ENCODE measurements around the gene CHCHD6. TPM values are rescaled to one million over a fixed set of nuclear protein-coding genes. Genes with fewer than 3 reads are reported as not detected.
A peak's percentile ranks its signal among the peaks of the same experiment; 100 is the strongest.

The CHCHD6 gene
- total RNA-seq, 1 donor = 10.9 TPM

GRCh38 chr3:126984391-126985131 lies 280.5 kb downstream of the CHCHD6 start:
- peak overlapping the region; percentile 76 for H3K4me2 ChIP-seq (ENCODE audit: insufficient read depth, low read length)
- H4K20me1 ChIP-seq (ENCODE audit: insufficient read depth, low read length) = peaks cover 55% of the 10 kb centered on the region
- H3K79me2 ChIP-seq (ENCODE audit: insufficient read depth, low read length) = peaks cover 61% of the 10 kb centered on the region
- H2AFZ ChIP-seq (ENCODE audit: low read length) = no peak overlapping the region
- DNase-seq (ENCODE audit: insufficient read length, low spot score, missing footprints) = peak; percentile 89
- no peaks in the 10 kb centered on the region for H3K27me3 ChIP-seq (ENCODE audit: insufficient read depth, low read length)
- peak overlapping the region; percentile 53 for H3K27ac ChIP-seq (ENCODE audit: low read depth, low read length)
- H3K9me3 ChIP-seq (ENCODE audit: low read depth, low read length) = no peaks in the 10 kb centered on the region
- H3K4me3 ChIP-seq (ENCODE audit: insufficient read depth, low read length) = peak overlapping the region; percentile 83
- H3K4me1 ChIP-seq (ENCODE audit: insufficient read depth, low read length) = peaks cover 23% of the 10 kb centered on the region
- H3K36me3 ChIP-seq (ENCODE audit: insufficient read depth, low read length) = peaks cover 7% of the 10 kb centered on the region
- TF ChIP-seq, protein P1, sequence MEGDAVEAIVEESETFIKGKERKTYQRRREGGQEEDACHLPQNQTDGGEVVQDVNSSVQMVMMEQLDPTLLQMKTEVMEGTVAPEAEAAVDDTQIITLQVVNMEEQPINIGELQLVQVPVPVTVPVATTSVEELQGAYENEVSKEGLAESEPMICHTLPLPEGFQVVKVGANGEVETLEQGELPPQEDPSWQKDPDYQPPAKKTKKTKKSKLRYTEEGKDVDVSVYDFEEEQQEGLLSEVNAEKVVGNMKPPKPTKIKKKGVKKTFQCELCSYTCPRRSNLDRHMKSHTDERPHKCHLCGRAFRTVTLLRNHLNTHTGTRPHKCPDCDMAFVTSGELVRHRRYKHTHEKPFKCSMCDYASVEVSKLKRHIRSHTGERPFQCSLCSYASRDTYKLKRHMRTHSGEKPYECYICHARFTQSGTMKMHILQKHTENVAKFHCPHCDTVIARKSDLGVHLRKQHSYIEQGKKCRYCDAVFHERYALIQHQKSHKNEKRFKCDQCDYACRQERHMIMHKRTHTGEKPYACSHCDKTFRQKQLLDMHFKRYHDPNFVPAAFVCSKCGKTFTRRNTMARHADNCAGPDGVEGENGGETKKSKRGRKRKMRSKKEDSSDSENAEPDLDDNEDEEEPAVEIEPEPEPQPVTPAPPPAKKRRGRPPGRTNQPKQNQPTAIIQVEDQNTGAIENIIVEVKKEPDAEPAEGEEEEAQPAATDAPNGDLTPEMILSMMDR (IDR thresholded peaks at IDR 0.05; ENCODE audit: extremely low read depth, low read depth, low read length) = no peak

DNA sequence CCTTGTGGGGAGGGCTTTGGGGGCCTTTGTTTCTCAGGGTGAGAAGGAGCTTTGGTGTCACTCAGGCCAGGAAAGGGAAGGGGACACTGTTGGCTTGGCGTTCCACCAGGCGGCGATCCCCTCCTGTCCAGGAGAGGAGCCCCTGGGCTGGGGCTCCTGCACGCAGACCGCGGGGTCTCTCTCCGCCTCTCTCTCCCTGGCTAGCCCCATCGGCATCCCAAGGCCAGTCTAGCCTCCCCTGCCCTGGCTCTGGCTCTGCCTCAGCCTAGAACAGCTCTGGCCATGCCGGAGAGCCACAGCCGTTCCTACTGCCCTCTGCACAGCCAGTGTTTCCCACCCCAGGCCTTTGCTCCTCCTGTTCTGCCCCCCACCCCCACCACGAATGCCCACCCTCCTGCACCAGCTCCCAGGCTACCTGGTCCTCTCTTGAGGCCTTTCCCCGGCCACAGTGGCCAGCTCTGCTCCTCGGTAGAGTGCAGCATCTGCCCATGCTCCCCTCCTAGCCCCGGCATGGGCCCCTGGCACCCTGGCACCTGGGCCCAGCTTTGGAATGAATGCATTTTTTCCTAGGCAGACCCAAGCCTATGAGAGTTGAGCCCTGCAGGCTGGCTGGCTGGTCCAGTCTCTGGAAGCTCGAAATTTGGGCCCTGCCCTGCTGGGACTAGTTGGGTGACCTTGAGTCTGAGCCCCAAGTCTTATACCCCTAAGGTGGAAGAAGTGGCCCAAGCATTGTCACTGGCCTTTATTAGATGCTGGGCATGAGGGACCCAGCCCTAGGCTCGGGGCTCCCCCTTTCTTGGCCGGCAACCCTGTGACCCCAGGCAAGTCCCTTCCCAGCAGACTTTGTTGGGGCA lies 281.3 kb downstream of the CHCHD6 start:
- Histone ChIP-seq H3K79me2 (ENCODE audit: insufficient read depth, low read length) (peaks cover 69% of the 10 kb centered on the region), H3K36me3 (ENCODE audit: insufficient read depth, low read length) (peaks cover 13% of the 10 kb centered on the region), H3K4me1 (ENCODE audit: insufficient read depth, low read length) (peaks cover 23% of the 10 kb centered on the region), H3K4me2 (ENCODE audit: insufficient read depth, low read length) (peak overlapping the region; percentile 76), H3K9me3 (ENCODE audit: low read depth, low read length) (no peaks in the 10 kb centered on the region), H2AFZ (ENCODE audit: low read length) (no peak overlapping the region), H4K20me1 (ENCODE audit: insufficient read depth, low read length) (peaks cover 62% of the 10 kb centered on the region), H3K27ac (ENCODE audit: low read depth, low read length) (no peak overlapping the region), H3K27me3 (ENCODE audit: insufficient read depth, low read length) (no peaks in the 10 kb centered on the region), H3K4me3 (ENCODE audit: insufficient read depth, low read length) (peak overlapping the region; percentile 83)
- TF ChIP-seq, protein P1 (IDR thresholded peaks at IDR 0.05; ENCODE audit: extremely low read depth, low read depth, low read length) = no peak
- DNase-seq (ENCODE audit: insufficient read length, low spot score, missing footprints) = peak; percentile 85

- Histone ChIP-seq H2AFZ (ENCODE audit: low read length) (no peak overlapping the region), H3K9me3 (ENCODE audit: low read depth, low read length) (no peaks in the 10 kb centered on the region), H3K36me3 (ENCODE audit: insufficient read depth, low read length) (peaks cover 20% of the 10 kb centered on the region), H3K27ac (ENCODE audit: low read depth, low read length) (no peak overlapping the region), H3K4me2 (ENCODE audit: insufficient read depth, low read length) (peak overlapping the region; percentile 26), H3K4me3 (ENCODE audit: insufficient read depth, low read length) (peak overlapping the region; percentile 30), H3K79me2 (ENCODE audit: insufficient read depth, low read length) (peaks cover 75% of the 10 kb centered on the region), H4K20me1 (ENCODE audit: insufficient read depth, low read length) (peaks cover 68% of the 10 kb centered on the region), H3K4me1 (ENCODE audit: insufficient read depth, low read length) (peaks cover 23% of the 10 kb centered on the region), H3K27me3 (ENCODE audit: insufficient read depth, low read length) (no peaks in the 10 kb centered on the region)
- TF ChIP-seq, protein P1 (IDR thresholded peaks at IDR 0.05; ENCODE audit: extremely low read depth, low read depth, low read length) = no peak
- peak; percentile 96 for DNase-seq (ENCODE audit: insufficient read length, low spot score, missing footprints)
Measured at GRCh38 chr3:126986001-126986400, 282.0 kb downstream of the CHCHD6 start.

GRCh38 chr3:126987129-126987528 lies 283.1 kb downstream of the CHCHD6 start:
- TF ChIP-seq, protein P1 (IDR thresholded peaks at IDR 0.05; ENCODE audit: extremely low read depth, low read depth, low read length) = no peak
- H3K27me3 ChIP-seq (ENCODE audit: insufficient read depth, low read length) = no peaks in the 10 kb centered on the region
- H3K9me3 ChIP-seq (ENCODE audit: low read depth, low read length) = no peaks in the 10 kb centered on the region
- peaks cover 86% of the 10 kb centered on the region for H3K79me2 ChIP-seq (ENCODE audit: insufficient read depth, low read length)
- H3K27ac ChIP-seq (ENCODE audit: low read depth, low read length) = no peak overlapping the region
- peaks cover 21% of the 10 kb centered on the region for H3K4me1 ChIP-seq (ENCODE audit: insufficient read depth, low read length)
- no peak for DNase-seq (ENCODE audit: insufficient read length, low spot score, missing footprints)
- no peak overlapping the region for H2AFZ ChIP-seq (ENCODE audit: low read length)
- H3K4me3 ChIP-seq (ENCODE audit: insufficient read depth, low read length) = no peak overlapping the region
- peaks cover 74% of the 10 kb centered on the region for H4K20me1 ChIP-seq (ENCODE audit: insufficient read depth, low read length)
- H3K4me2 ChIP-seq (ENCODE audit: insufficient read depth, low read length) = no peak overlapping the region
- peaks cover 22% of the 10 kb centered on the region for H3K36me3 ChIP-seq (ENCODE audit: insufficient read depth, low read length)
